Measurements from ENCODE around the gene KIR2DL1.
"Not testable (repeated sequence)": the region's sequence is repeated elsewhere in the genome, so short reads cannot be mapped to it uniquely, and the experiment has no call there.

Gene KIR2DL1

GRCh38 chr19:54817670-54818536 is 48.3 kb downstream of the KIR2DL1 start:
- Histone ChIP-seq H3K27ac (no peak overlapping the region), H3K36me3 (ENCODE audit: insufficient read depth, low read length) (no peaks in the 10 kb centered on the region), H3K4me3 (no peak overlapping the region), H3K9ac (ENCODE audit: insufficient read length) (no peak overlapping the region), H3K9me3 (ENCODE audit: low read depth, low read length) (no peaks in the 10 kb centered on the region)
- no peak for DNase-seq (ENCODE audit: low read depth, low spot score)
- TF ChIP-seq FOXP2 (optimal IDR thresholded peaks at IDR 0.05; ENCODE audit: control extremely low read depth, extremely low read length, insufficient read depth) (no peak), POLR2AphosphoS5 (IDR thresholded peaks at IDR 0.05; ENCODE audit: borderline replicate concordance, low read depth, low read length) (no peak), EZH2 (IDR thresholded peaks at IDR 0.05) (no peak)

DNA sequence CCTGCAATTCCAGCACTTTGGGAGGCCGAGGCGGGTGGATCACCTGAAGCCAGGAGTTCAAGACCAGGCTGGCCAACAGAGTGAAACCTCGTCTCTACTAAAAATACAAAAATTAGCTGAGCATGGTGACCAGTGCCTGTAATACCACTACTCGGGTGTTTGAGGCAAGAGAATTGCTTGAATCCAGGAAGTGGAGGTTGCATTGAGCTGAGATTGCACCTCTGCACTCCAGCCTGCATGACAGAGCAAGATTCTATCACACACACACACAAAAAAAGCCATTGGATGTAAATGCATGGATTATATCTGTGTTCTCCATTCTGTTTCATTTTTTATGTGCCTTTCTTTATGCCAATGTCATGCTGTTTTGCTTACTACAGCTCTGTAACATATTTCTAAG is 54.8 kb downstream of the KIR2DL1 start:
- not testable (repeated sequence) for H3K4me3 ChIP-seq; H3K27ac ChIP-seq; DNase-seq (ENCODE audit: low read depth, low spot score); H3K36me3 ChIP-seq (ENCODE audit: insufficient read depth, low read length); H3K9ac ChIP-seq (ENCODE audit: insufficient read length); H3K9me3 ChIP-seq (ENCODE audit: low read depth, low read length)

- H3K9ac ChIP-seq (ENCODE audit: insufficient read length); H3K27ac ChIP-seq; H3K9me3 ChIP-seq (ENCODE audit: low read depth, low read length); H3K36me3 ChIP-seq (ENCODE audit: insufficient read depth, low read length); DNase-seq (ENCODE audit: low read depth, low spot score); H3K4me3 ChIP-seq: not testable (repeated sequence)
Observed at GRCh38 chr19:54825326-54825725, 55.7 kb downstream of the KIR2DL1 start.

GRCh38 chr19:54828064-54828463 is 58.5 kb downstream of the KIR2DL1 start:
- H3K9me3 ChIP-seq (ENCODE audit: low read depth, low read length); H3K9ac ChIP-seq (ENCODE audit: insufficient read length); H3K27ac ChIP-seq; H3K4me3 ChIP-seq; H3K36me3 ChIP-seq (ENCODE audit: insufficient read depth, low read length); DNase-seq (ENCODE audit: low read depth, low spot score): not testable (repeated sequence)

GRCh38 chr19:54832496-54832895 is 62.9 kb downstream of the KIR2DL1 start, which contains the start of gene KIR2DS4:
KIR2DS4 (plus strand) TSS chr19:54832676.
- not testable (repeated sequence) for DNase-seq (ENCODE audit: low read depth, low spot score); H3K4me3 ChIP-seq; H3K36me3 ChIP-seq (ENCODE audit: insufficient read depth, low read length); H3K27ac ChIP-seq; H3K9me3 ChIP-seq (ENCODE audit: low read depth, low read length); H3K9ac ChIP-seq (ENCODE audit: insufficient read length)

Measured in SK-N-MC (cell line).